Measurements from ENCODE around the gene CCL25.

DNA sequence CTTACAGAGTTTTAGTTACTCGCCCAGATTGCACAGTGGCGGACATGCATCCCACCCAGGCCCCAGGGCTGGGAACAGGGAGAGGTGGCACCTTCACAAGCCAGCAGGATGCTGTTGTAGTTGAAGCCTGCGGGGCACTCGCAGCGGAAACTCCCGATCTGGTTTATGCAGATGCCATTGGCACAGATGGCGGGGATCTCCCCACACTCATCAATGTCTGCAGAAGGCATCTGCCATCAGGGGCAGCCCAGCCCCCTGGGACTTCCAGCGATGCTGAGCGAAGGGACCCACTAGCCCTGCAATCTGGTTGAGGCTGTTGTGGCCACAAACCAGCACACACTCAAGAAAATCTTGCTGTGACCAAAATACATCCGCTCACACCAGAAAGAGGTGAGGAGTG lies 44.6 kb downstream of the CCL25 start:
- TF ChIP-seq PTBP1 (IDR thresholded peaks at IDR 0.05; ENCODE audit: low read depth, low read length) (no peak), NFYB (IDR thresholded peaks at IDR 0.05; ENCODE audit: extremely low read depth, insufficient read length) (no peak), SIN3A (IDR thresholded peaks at IDR 0.05; ENCODE audit: borderline replicate concordance in 2 of 2, control insufficient read depth in 1 of 2, low read depth in 2 of 2, low read length in 2 of 2) (no peak), MAFK (IDR thresholded peaks at IDR 0.05; ENCODE audit: low read length) (no peak), ZZZ3 (IDR thresholded peaks at IDR 0.05) (no peak)
- TF ChIP-seq, protein P1, sequence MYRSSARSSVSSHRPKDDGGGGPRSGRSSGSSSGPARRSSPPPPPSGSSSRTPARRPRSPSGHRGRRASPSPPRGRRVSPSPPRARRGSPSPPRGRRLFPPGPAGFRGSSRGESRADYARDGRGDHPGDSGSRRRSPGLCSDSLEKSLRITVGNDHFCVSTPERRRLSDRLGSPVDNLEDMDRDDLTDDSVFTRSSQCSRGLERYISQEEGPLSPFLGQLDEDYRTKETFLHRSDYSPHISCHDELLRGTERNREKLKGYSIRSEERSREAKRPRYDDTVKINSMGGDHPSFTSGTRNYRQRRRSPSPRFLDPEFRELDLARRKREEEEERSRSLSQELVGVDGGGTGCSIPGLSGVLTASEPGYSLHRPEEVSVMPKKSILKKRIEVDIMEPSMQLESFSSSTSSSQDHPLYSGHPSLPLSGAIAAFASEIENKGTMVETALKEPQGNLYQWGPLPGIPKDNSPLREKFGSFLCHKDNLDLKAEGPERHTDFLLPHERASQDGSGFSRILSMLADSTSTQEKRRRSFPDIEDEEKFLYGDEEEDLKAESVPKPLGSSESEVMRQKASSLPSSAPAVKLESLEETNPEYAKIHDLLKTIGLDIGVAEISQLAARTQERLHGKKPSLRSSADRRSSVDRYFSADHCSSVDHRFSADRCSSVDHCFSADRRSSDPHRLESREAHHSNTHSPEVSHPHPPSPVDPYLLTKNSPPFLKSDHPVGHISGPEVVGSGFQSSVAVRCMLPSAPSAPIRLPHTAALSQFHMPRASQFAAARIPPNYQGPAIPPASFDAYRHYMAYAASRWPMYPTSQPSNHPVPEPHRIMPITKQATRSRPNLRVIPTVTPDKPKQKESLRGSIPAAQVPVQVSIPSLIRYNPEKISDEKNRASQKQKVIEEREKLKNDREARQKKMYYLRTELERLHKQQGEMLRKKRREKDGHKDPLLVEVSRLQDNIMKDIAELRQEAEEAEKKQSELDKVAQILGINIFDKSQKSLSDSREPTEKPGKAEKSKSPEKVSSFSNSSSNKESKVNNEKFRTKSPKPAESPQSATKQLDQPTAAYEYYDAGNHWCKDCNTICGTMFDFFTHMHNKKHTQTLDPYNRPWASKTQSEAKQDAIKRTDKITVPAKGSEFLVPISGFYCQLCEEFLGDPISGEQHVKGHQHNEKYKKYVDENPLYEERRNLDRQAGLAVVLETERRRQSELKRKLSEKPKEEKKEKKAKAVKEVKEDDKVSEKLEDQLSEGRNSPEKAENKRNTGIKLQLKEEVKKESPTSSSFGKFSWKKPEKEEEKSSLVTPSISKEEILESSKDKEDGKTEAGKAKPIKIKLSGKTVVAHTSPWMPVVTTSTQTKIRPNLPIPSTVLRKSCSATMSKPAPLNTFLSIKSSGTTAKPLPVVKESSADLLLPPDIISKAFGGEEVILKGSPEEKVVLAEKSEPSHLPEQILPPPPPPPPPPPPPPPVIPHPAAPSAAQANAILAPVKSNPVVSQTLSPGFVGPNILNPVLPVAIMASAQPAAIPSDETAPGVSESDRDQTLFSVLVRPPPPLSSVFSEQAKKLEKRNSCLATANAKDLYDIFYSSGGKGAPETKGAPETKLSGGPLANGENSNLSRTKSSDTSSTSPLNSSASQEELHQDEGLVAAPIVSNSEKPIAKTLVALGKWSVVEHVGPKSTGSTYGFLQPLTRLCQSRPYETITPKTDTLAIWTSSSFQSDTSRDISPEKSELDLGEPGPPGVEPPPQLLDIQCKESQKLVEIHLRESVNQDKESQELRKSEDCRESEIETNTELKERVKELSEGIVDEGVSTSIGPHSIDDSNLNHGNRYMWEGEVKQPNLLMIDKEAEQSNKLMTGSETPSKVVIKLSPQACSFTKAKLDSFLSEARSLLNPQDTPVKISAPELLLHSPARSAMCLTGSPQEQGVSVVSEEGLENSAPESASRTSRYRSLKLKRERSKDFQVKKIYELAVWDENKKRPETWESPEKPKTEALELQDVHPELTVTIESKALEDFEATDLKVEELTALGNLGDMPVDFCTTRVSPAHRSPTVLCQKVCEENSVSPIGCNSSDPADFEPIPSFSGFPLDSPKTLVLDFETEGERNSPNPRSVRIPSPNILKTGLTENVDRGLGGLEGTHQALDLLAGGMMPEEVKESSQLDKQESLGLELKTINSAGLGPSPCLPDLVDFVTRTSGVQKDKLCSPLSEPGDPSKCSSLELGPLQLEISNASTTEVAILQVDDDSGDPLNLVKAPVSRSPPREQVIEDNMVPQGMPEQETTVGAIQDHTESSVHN (IDR thresholded peaks at IDR 0.05; ENCODE audit: borderline replicate concordance in 1 of 2, low read depth in 1 of 2) = no peak
- TF ChIP-seq, protein P2, sequence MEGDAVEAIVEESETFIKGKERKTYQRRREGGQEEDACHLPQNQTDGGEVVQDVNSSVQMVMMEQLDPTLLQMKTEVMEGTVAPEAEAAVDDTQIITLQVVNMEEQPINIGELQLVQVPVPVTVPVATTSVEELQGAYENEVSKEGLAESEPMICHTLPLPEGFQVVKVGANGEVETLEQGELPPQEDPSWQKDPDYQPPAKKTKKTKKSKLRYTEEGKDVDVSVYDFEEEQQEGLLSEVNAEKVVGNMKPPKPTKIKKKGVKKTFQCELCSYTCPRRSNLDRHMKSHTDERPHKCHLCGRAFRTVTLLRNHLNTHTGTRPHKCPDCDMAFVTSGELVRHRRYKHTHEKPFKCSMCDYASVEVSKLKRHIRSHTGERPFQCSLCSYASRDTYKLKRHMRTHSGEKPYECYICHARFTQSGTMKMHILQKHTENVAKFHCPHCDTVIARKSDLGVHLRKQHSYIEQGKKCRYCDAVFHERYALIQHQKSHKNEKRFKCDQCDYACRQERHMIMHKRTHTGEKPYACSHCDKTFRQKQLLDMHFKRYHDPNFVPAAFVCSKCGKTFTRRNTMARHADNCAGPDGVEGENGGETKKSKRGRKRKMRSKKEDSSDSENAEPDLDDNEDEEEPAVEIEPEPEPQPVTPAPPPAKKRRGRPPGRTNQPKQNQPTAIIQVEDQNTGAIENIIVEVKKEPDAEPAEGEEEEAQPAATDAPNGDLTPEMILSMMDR (IDR thresholded peaks at IDR 0.05 in 2 of 3, conservative IDR thresholded peaks at IDR 0.05 in 1 of 3; ENCODE audit: insufficient read depth in 2 of 3, low read depth in 1 of 3, low read length in 3 of 3) = no peak
